HEK293 (cell line): ENCODE measurements around the gene EPPIN.

Experiments used
- CTCF ChIA-PET: fragments of 350-600 bp; formaldehyde crosslinking; extraction: SDS; loops from one replicate; lab custom pipeline; 2021; ENCODE audit warnings: antibody characterized with exemption; lab: Yijun Ruan, JAX
- POLR2A ChIA-PET: fragments of 300-600 bp; formaldehyde crosslinking; extraction: SDS; loops from one replicate; lab custom pipeline; 2020; ENCODE audit warnings: antibody characterized with exemption, inconsistent platforms; lab: Yijun Ruan, JAX
- H3K27ac ChIP-seq: fragments of 200-500 bp; sonication (Bioruptor generic); 2 replicates; pipeline ENCODE4 v1.5.1; 2014; ENCODE audit warnings: low read depth, low read length, control low read depth, inconsistent platforms; ENCODE audit errors: extremely low read depth
- H3K36me3 ChIP-seq, 2 experiments: fragments of 200-500 bp in 1 of 2; sonication (Bioruptor generic) in 1 of 2; 1 replicate in 1 of 2; 2 replicates in 1 of 2; pipeline ENCODE4 v1.5.1; 2014 to 2017; ENCODE audit warnings: inconsistent platforms in 2 of 2, low read length in 2 of 2; ENCODE audit not compliant: control insufficient read depth in 2 of 2, insufficient read depth in 1 of 2
- H3K4me1 ChIP-seq: fragments of 200-500 bp; sonication (Bioruptor generic); 2 replicates; pipeline ENCODE4 v1.5.1; 2014; ENCODE audit warnings: mild to moderate bottlenecking, low read length, inconsistent platforms; ENCODE audit not compliant: control insufficient read depth, insufficient read depth
- H3K4me3 ChIP-seq: 2 replicates; pipeline ENCODE4 v1.5.1; 2011; ENCODE audit warnings: low read depth, mild to moderate bottlenecking, control low read depth, low read length, moderate library complexity
- H3K9me3 ChIP-seq: fragments of 200-500 bp; sonication (Bioruptor generic); 2 replicates; pipeline ENCODE4 v1.5.1; 2014; ENCODE audit warnings: low read depth, low read length, inconsistent platforms; ENCODE audit not compliant: control insufficient read depth, insufficient read depth
- GLIS1 ChIP-seq: fragments of 450-650 bp; formaldehyde crosslinking; IDR thresholded peaks from 2 replicates; pipeline ENCODE4 v1.5.1; 2016; ENCODE audit warnings: missing biosample characterization, missing genetic modification characterization
- GLIS2 ChIP-seq: fragments of 450-650 bp; formaldehyde crosslinking; IDR thresholded peaks from 2 replicates; pipeline ENCODE4 v1.5.1; 2016; ENCODE audit warnings: missing biosample characterization, missing genetic modification characterization
- HOXA7 ChIP-seq: sonication (generic); formaldehyde crosslinking; IDR thresholded peaks from 2 replicates; pipeline ENCODE4 v1.8.1; 2022; ENCODE audit warnings: missing genetic modification reagents, borderline replicate concordance
- OSR2 ChIP-seq: fragments of 450-650 bp; formaldehyde crosslinking; IDR thresholded peaks from 2 replicates; pipeline ENCODE4 v1.5.1; 2016; ENCODE audit warnings: missing biosample characterization, missing genetic modification characterization
- ZBTB26 ChIP-seq: fragments of 450-650 bp; formaldehyde crosslinking; optimal IDR thresholded peaks from 2 replicates; pipeline ENCODE3; 2016; ENCODE audit warnings: missing biosample characterization, mild to moderate bottlenecking, missing genetic modification characterization
- ZFHX2 ChIP-seq: fragments of 450-650 bp; formaldehyde crosslinking; conservative IDR thresholded peaks from 2 replicates; pipeline ENCODE4 v1.5.1; 2016; ENCODE audit warnings: missing biosample characterization, missing genetic modification characterization
- ZNF132 ChIP-seq: fragments of 450-650 bp; formaldehyde crosslinking; IDR thresholded peaks from 2 replicates; pipeline ENCODE4 v1.5.1; 2017; ENCODE audit warnings: missing biosample characterization, missing genetic modification characterization, borderline replicate concordance
- ZNF169 ChIP-seq: fragments of 450-650 bp; formaldehyde crosslinking; IDR thresholded peaks from 2 replicates; pipeline ENCODE4 v1.5.1; 2016; ENCODE audit warnings: missing biosample characterization, missing genetic modification characterization
- ZNF184 ChIP-seq: fragments of 450-650 bp; IDR thresholded peaks from 2 replicates; pipeline ENCODE4 v1.5.1; 2018; ENCODE audit warnings: missing biosample characterization, mild to moderate bottlenecking, missing genetic modification characterization
- ZNF248 ChIP-seq: fragments of 450-650 bp; formaldehyde crosslinking; IDR thresholded peaks from 2 replicates; pipeline ENCODE4 v1.5.1; 2017; ENCODE audit warnings: missing biosample characterization, missing genetic modification characterization
- ZNF335 ChIP-seq: fragments of 450-650 bp; formaldehyde crosslinking; conservative IDR thresholded peaks from 2 replicates; pipeline ENCODE4 v1.5.1; 2016; ENCODE audit warnings: missing biosample characterization, missing genetic modification characterization
- ZNF561 ChIP-seq: fragments of 450-650 bp; IDR thresholded peaks from 2 replicates; pipeline ENCODE4 v1.5.1; 2018; ENCODE audit warnings: missing biosample characterization, missing genetic modification characterization, borderline replicate concordance
- ZNF585B ChIP-seq: fragments of 450-650 bp; formaldehyde crosslinking; IDR thresholded peaks from 2 replicates; pipeline ENCODE4 v1.5.1; 2016; ENCODE audit warnings: missing biosample characterization, missing genetic modification characterization
- ZNF654 ChIP-seq: fragments of 450-650 bp; formaldehyde crosslinking; IDR thresholded peaks from 2 replicates; pipeline ENCODE4 v1.5.1; 2016; ENCODE audit warnings: low read depth, missing biosample characterization, missing genetic modification characterization
- ZSCAN23 ChIP-seq: fragments of 450-650 bp; formaldehyde crosslinking; IDR thresholded peaks from 2 replicates; pipeline ENCODE4 v1.5.1; 2016; ENCODE audit warnings: missing biosample characterization, missing genetic modification characterization
- TF ChIP-seq, protein P1 (sequence below): fragments of 450-650 bp; formaldehyde crosslinking; IDR thresholded peaks from 2 replicates; pipeline ENCODE4 v1.5.1; 2016; ENCODE audit warnings: missing biosample characterization, missing genetic modification characterization
- TF ChIP-seq, protein P2 (sequence below): fragments of 450-650 bp; formaldehyde crosslinking; IDR thresholded peaks from 2 replicates; pipeline ENCODE4 v1.5.1; 2016; ENCODE audit warnings: missing biosample characterization, missing genetic modification characterization
- TF ChIP-seq, protein P3 (sequence below): fragments of 450-650 bp; formaldehyde crosslinking; IDR thresholded peaks from 2 replicates; pipeline ENCODE4 v1.5.1; 2016; ENCODE audit warnings: missing biosample characterization, missing genetic modification characterization
- TF ChIP-seq, protein P4 (sequence below): fragments of 450-650 bp; formaldehyde crosslinking; IDR thresholded peaks from 2 replicates; pipeline ENCODE4 v1.5.1; 2017; ENCODE audit warnings: missing biosample characterization, missing genetic modification characterization
- TF ChIP-seq, protein P5 (sequence below): fragments of 450-650 bp; formaldehyde crosslinking; IDR thresholded peaks from 2 replicates; pipeline ENCODE4 v1.5.1; 2017; ENCODE audit warnings: missing biosample characterization, missing genetic modification characterization

EPPIN gene

GRCh38 chr20:45545754-45546453 lies 1.3 kb downstream of the EPPIN start:
- Histone ChIP-seq H3K36me3 (no peaks in the 10 kb centered on the region), H3K9me3 (no peaks in the 10 kb centered on the region), H3K27ac (no peak overlapping the region)
- CTCF ChIA-PET: interaction anchor here (0.6 to 1.4 kb wide), 2 partner anchors 49 to 225 kb away, joined by 3 to 19 read pairs; no protein-coding TSS in a partner anchor
- TF ChIP-seq, protein P1, sequence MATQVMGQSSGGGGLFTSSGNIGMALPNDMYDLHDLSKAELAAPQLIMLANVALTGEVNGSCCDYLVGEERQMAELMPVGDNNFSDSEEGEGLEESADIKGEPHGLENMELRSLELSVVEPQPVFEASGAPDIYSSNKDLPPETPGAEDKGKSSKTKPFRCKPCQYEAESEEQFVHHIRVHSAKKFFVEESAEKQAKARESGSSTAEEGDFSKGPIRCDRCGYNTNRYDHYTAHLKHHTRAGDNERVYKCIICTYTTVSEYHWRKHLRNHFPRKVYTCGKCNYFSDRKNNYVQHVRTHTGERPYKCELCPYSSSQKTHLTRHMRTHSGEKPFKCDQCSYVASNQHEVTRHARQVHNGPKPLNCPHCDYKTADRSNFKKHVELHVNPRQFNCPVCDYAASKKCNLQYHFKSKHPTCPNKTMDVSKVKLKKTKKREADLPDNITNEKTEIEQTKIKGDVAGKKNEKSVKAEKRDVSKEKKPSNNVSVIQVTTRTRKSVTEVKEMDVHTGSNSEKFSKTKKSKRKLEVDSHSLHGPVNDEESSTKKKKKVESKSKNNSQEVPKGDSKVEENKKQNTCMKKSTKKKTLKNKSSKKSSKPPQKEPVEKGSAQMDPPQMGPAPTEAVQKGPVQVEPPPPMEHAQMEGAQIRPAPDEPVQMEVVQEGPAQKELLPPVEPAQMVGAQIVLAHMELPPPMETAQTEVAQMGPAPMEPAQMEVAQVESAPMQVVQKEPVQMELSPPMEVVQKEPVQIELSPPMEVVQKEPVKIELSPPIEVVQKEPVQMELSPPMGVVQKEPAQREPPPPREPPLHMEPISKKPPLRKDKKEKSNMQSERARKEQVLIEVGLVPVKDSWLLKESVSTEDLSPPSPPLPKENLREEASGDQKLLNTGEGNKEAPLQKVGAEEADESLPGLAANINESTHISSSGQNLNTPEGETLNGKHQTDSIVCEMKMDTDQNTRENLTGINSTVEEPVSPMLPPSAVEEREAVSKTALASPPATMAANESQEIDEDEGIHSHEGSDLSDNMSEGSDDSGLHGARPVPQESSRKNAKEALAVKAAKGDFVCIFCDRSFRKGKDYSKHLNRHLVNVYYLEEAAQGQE: no peak
- TF ChIP-seq ZNF184 (tag by site-specific recombination): no peak
- TF ChIP-seq ZNF169: no peak
- no peak for TF ChIP-seq ZNF132 (tag by site-specific recombination)
- no peak for TF ChIP-seq ZSCAN23 (tag by site-specific recombination)
- no peak for TF ChIP-seq ZNF585B (tag by site-specific recombination)
- TF ChIP-seq ZNF561: no peak
- TF ChIP-seq, protein P2, sequence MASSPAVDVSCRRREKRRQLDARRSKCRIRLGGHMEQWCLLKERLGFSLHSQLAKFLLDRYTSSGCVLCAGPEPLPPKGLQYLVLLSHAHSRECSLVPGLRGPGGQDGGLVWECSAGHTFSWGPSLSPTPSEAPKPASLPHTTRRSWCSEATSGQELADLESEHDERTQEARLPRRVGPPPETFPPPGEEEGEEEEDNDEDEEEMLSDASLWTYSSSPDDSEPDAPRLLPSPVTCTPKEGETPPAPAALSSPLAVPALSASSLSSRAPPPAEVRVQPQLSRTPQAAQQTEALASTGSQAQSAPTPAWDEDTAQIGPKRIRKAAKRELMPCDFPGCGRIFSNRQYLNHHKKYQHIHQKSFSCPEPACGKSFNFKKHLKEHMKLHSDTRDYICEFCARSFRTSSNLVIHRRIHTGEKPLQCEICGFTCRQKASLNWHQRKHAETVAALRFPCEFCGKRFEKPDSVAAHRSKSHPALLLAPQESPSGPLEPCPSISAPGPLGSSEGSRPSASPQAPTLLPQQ (tag by site-specific recombination): no peak
- TF ChIP-seq ZBTB26: no peak
- TF ChIP-seq, protein P3, sequence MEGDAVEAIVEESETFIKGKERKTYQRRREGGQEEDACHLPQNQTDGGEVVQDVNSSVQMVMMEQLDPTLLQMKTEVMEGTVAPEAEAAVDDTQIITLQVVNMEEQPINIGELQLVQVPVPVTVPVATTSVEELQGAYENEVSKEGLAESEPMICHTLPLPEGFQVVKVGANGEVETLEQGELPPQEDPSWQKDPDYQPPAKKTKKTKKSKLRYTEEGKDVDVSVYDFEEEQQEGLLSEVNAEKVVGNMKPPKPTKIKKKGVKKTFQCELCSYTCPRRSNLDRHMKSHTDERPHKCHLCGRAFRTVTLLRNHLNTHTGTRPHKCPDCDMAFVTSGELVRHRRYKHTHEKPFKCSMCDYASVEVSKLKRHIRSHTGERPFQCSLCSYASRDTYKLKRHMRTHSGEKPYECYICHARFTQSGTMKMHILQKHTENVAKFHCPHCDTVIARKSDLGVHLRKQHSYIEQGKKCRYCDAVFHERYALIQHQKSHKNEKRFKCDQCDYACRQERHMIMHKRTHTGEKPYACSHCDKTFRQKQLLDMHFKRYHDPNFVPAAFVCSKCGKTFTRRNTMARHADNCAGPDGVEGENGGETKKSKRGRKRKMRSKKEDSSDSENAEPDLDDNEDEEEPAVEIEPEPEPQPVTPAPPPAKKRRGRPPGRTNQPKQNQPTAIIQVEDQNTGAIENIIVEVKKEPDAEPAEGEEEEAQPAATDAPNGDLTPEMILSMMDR (tag by site-specific recombination): peak; percentile 35; the same call in 1 of the 2 replicates
- no peak for TF ChIP-seq OSR2 (tag by site-specific recombination)
- TF ChIP-seq, protein P4, sequence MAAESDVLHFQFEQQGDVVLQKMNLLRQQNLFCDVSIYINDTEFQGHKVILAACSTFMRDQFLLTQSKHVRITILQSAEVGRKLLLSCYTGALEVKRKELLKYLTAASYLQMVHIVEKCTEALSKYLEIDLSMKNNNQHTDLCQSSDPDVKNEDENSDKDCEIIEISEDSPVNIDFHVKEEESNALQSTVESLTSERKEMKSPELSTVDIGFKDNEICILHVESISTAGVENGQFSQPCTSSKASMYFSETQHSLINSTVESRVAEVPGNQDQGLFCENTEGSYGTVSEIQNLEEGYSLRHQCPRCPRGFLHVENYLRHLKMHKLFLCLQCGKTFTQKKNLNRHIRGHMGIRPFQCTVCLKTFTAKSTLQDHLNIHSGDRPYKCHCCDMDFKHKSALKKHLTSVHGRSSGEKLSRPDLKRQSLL (tag by site-specific recombination): no peak
- no peak for TF ChIP-seq HOXA7 (CRISPR knock-in tag)
- TF ChIP-seq GLIS2 (tag by site-specific recombination): no peak
- no peak for TF ChIP-seq ZNF248 (tag by site-specific recombination)
- peak; percentile 70 for TF ChIP-seq ZNF654 (tag by site-specific recombination)
- no peak for TF ChIP-seq GLIS1 (tag by site-specific recombination)
- no peak for TF ChIP-seq ZFHX2
- TF ChIP-seq, protein P5, sequence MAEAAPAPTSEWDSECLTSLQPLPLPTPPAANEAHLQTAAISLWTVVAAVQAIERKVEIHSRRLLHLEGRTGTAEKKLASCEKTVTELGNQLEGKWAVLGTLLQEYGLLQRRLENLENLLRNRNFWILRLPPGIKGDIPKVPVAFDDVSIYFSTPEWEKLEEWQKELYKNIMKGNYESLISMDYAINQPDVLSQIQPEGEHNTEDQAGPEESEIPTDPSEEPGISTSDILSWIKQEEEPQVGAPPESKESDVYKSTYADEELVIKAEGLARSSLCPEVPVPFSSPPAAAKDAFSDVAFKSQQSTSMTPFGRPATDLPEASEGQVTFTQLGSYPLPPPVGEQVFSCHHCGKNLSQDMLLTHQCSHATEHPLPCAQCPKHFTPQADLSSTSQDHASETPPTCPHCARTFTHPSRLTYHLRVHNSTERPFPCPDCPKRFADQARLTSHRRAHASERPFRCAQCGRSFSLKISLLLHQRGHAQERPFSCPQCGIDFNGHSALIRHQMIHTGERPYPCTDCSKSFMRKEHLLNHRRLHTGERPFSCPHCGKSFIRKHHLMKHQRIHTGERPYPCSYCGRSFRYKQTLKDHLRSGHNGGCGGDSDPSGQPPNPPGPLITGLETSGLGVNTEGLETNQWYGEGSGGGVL (tag by site-specific recombination): no peak
- TF ChIP-seq ZNF335 (tag by site-specific recombination): peak; percentile 36; the same call in 1 of the 2 replicates
- TF ChIP-seq, all 188 proteins: peak for 3
- Histone ChIP-seq H3K4me1 (no peaks in the 10 kb centered on the region), H3K4me3 (no peak overlapping the region)
- POLR2A ChIA-PET: no interaction called here
